ENCODE data around the gene RPF1.

The RPF1 gene

GRCh38 chr1:84478876-84479868 is at the start of gene RPF1 (continued):
- TF ChIP-seq GLIS1 (tag by site-specific recombination; IDR thresholded peaks at IDR 0.05) (no peak), ZNF221 (tag by site-specific recombination; IDR thresholded peaks at IDR 0.05; ENCODE audit: borderline replicate concordance) (no peak), KLF17 (tag by site-specific recombination; IDR thresholded peaks at IDR 0.05) (no peak), ZNF777 (tag by site-specific recombination; IDR thresholded peaks at IDR 0.05; ENCODE audit: borderline replicate concordance) (no peak), ZNF664 (tag by site-specific recombination; IDR thresholded peaks at IDR 0.05) (peak; percentile 43; the same call in 1 of the 2 replicates), ZBTB48 (tag by site-specific recombination; IDR thresholded peaks at IDR 0.05) (no peak), ZNF48 (tag by site-specific recombination; IDR thresholded peaks at IDR 0.05) (no peak), ZNF610 (tag by site-specific recombination; IDR thresholded peaks at IDR 0.05; ENCODE audit: borderline replicate concordance) (peak; percentile 85), KLF9 (tag by site-specific recombination; IDR thresholded peaks at IDR 0.05; ENCODE audit: low read depth) (no peak), ZNF391 (tag by site-specific recombination; IDR thresholded peaks at IDR 0.05; ENCODE audit: borderline replicate concordance, low read depth) (no peak), ZNF629 (tag by site-specific recombination; IDR thresholded peaks at IDR 0.05) (peak; percentile 65), REPIN1 (tag by site-specific recombination; IDR thresholded peaks at IDR 0.05; ENCODE audit: low read depth) (0 out of 2 replicates have a peak, but pooled peaks have one; percentile 41), ZNF510 (tag by site-specific recombination; IDR thresholded peaks at IDR 0.05; ENCODE audit: insufficient replicate concordance) (no peak), ZNF707 (tag by site-specific recombination; IDR thresholded peaks at IDR 0.05) (no peak), ZNF433 (tag by site-specific recombination; IDR thresholded peaks at IDR 0.05; ENCODE audit: low read depth) (no peak), ZNF280D (tag by site-specific recombination; IDR thresholded peaks at IDR 0.05) (peak; percentile 87; the same call in 1 of the 2 replicates), ZNF19 (tag by site-specific recombination; IDR thresholded peaks at IDR 0.05; ENCODE audit: low read depth) (no peak), ZNF362 (tag by site-specific recombination; IDR thresholded peaks at IDR 0.05) (no peak), ZNF174 (tag by site-specific recombination; IDR thresholded peaks at IDR 0.05) (no peak), ZNF138 (tag by site-specific recombination; IDR thresholded peaks at IDR 0.05; ENCODE audit: borderline replicate concordance) (no peak), ZNF324 (tag by site-specific recombination; IDR thresholded peaks at IDR 0.05) (0 out of 2 replicates have a peak, but pooled peaks have one; percentile 59), MZF1 (tag by site-specific recombination; IDR thresholded peaks at IDR 0.05; ENCODE audit: borderline replicate concordance) (no peak; the same call in 1 of the 2 replicates), HOXA7 (CRISPR knock-in tag; IDR thresholded peaks at IDR 0.05; ENCODE audit: borderline replicate concordance) (0 out of 2 replicates have a peak, but pooled peaks have one; percentile 26), BCL6B (tag by site-specific recombination; IDR thresholded peaks at IDR 0.05) (no peak), ZNF544 (tag by site-specific recombination; IDR thresholded peaks at IDR 0.05) (no peak), MEIS1 (CRISPR knock-in tag; IDR thresholded peaks at IDR 0.05; ENCODE audit: borderline replicate concordance) (no peak), ZNF426 (tag by site-specific recombination; IDR thresholded peaks at IDR 0.05) (no peak), SP7 (tag by site-specific recombination; IDR thresholded peaks at IDR 0.05) (peak; percentile 46; the same call in 1 of the 2 replicates), ZBTB1 (tag by site-specific recombination; IDR thresholded peaks at IDR 0.05) (no peak), ZNF596 (tag by site-specific recombination; IDR thresholded peaks at IDR 0.05) (no peak), ZNF140 (tag by site-specific recombination; IDR thresholded peaks at IDR 0.05) (no peak)
- TF ChIP-seq, protein P1, sequence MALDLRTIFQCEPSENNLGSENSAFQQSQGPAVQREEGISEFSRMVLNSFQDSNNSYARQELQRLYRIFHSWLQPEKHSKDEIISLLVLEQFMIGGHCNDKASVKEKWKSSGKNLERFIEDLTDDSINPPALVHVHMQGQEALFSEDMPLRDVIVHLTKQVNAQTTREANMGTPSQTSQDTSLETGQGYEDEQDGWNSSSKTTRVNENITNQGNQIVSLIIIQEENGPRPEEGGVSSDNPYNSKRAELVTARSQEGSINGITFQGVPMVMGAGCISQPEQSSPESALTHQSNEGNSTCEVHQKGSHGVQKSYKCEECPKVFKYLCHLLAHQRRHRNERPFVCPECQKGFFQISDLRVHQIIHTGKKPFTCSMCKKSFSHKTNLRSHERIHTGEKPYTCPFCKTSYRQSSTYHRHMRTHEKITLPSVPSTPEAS (tag by site-specific recombination; IDR thresholded peaks at IDR 0.05), result no peak
